Loucy (cell line): ENCODE data around the gene CASK.

ENCODE experiments used
- H2AFZ ChIP-seq: fragments of 200-600 bp; sonication (generic); 2 replicates; pipeline ENCODE4 v1.6.0; 2016; ENCODE audit warnings: antibody characterized with exemption, mild to moderate bottlenecking, low read length, moderate library complexity
- H3F3A ChIP-seq: fragments of 200-600 bp; 2 replicates; pipeline ENCODE4 v1.6.0; 2016; ENCODE audit warnings: antibody characterized with exemption, low read depth, mild to moderate bottlenecking
- H3K27me3 ChIP-seq: fragments of 200-600 bp; sonication (generic); 2 replicates; pipeline ENCODE4 v1.6.1; 2014; ENCODE audit warnings: low read length, mild to moderate bottlenecking; ENCODE audit not compliant: insufficient read depth, poor library complexity, severe bottlenecking
- H3K36me3 ChIP-seq: fragments of 200-600 bp; sonication (generic); 2 replicates; pipeline ENCODE4 v1.6.1; 2016; ENCODE audit warnings: low read length; ENCODE audit not compliant: insufficient read depth
- H3K4me1 ChIP-seq: fragments of 200-600 bp; sonication (generic); 2 replicates; pipeline ENCODE4 v1.5.1; 2014; ENCODE audit warnings: low read length, mild to moderate bottlenecking; ENCODE audit not compliant: insufficient read depth, poor library complexity, severe bottlenecking
- H3K4me2 ChIP-seq: fragments of 200-600 bp; sonication (generic); 2 replicates; pipeline ENCODE4 v1.6.0; 2014; ENCODE audit warnings: antibody characterized with exemption, low read length, low read depth, mild to moderate bottlenecking; ENCODE audit not compliant: poor library complexity, severe bottlenecking
- H3K4me3 ChIP-seq: fragments of 200-600 bp; sonication (generic); 2 replicates; pipeline ENCODE4 v1.5.1; 2014; ENCODE audit warnings: low read length, mild to moderate bottlenecking, mixed read lengths; ENCODE audit not compliant: poor library complexity, severe bottlenecking
- H3K79me2 ChIP-seq: fragments of 200-600 bp; sonication (generic); 2 replicates; pipeline ENCODE4 v1.6.1; 2014; ENCODE audit warnings: low read length; ENCODE audit not compliant: insufficient read depth
- H3K9ac ChIP-seq: fragments of 200-600 bp; sonication (generic); 2 replicates; pipeline ENCODE4 v1.6.0; 2014; ENCODE audit warnings: mild to moderate bottlenecking, low read depth, low read length, moderate library complexity; ENCODE audit not compliant: poor library complexity, severe bottlenecking
- H3K9me2 ChIP-seq: fragments of 200-600 bp; sonication (generic); replicated peaks from 2 replicates; pipeline ENCODE4 v1.6.1; 2016; ENCODE audit warnings: low read depth, low read length, mixed read lengths
- H3K9me3 ChIP-seq: fragments of 200-600 bp; sonication (generic); 2 replicates; pipeline ENCODE4 v1.6.1; 2014; ENCODE audit warnings: mild to moderate bottlenecking, antibody characterized with exemption, low read length, low read depth; ENCODE audit not compliant: insufficient read depth
- H4K20me1 ChIP-seq: fragments of 200-600 bp; sonication (generic); 2 replicates; pipeline ENCODE4 v1.6.0; 2014; ENCODE audit warnings: antibody characterized with exemption, low read length, mild to moderate bottlenecking; ENCODE audit not compliant: insufficient read depth, poor library complexity, severe bottlenecking
- CTCF ChIP-seq: fragments of 200-600 bp; sonication (generic); conservative IDR thresholded peaks from 2 replicates; pipeline ENCODE4 v1.5.1; 2014; ENCODE audit warnings: mild to moderate bottlenecking, antibody characterized with exemption, low read length
- EZH2phosphoT487 ChIP-seq: fragments of 200-600 bp; IDR thresholded peaks from 2 replicates; pipeline ENCODE4 v1.6.1; 2018; ENCODE audit warnings: antibody characterized with exemption, mild to moderate bottlenecking, moderate library complexity, borderline replicate concordance

Gene CASK

DNA sequence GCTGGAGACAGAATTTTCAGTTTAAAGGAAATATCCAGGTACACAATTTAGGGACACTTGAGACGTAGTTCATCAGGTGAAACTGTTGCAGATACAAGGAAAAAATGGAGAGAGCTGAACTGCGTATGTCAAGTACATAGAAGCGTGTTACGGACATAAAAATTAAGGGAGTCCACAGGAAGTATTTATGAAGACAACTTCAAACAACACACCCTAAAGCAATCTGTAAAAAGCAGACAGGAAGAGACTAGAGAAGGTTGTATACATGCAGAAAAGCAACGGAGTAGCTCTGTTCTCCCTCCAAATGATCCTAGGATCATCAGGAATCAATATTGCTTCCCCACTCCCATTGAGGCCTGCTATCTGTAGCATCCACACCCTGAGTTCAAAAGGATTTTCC is 5.8 kb downstream of the CASK start:
- H4K20me1 ChIP-seq = peaks cover 61% of the 10 kb centered on the region
- peaks cover 90% of the 10 kb centered on the region for H3K79me2 ChIP-seq
- peaks cover 22% of the 10 kb centered on the region for H3K4me1 ChIP-seq
- H2AFZ ChIP-seq = no peak overlapping the region
- no peaks in the 10 kb centered on the region for H3F3A ChIP-seq
- peak overlapping the region; percentile 93 for H3K4me3 ChIP-seq
- H3K9ac ChIP-seq = peak overlapping the region; percentile 48
- no peaks in the 10 kb centered on the region for H3K9me3 ChIP-seq
- no peaks in the 10 kb centered on the region for H3K9me2 ChIP-seq
- H3K36me3 ChIP-seq = no peaks in the 10 kb centered on the region
- no peaks in the 10 kb centered on the region for H3K27me3 ChIP-seq
- H3K4me2 ChIP-seq = peak overlapping the region; percentile 89
- no peak for TF ChIP-seq CTCF
- TF ChIP-seq EZH2phosphoT487 = no peak

DNA sequence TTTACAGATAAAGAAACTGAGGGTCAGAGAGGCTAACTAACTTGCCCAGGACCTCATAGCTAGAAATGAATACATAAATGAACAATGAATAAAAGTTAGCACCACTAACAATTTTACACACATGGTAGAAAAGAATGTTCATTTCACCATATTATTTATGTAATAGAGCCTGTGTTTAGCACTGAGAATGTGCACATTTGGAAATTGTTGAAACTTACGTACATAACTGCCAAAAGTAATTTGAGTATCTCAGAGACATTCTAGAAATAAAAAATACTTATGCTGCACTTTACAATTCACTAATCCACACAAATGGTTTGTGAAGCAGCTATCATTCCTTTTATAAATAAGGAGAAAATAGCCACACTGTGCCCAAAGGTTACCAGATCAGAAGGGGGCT is 9.9 kb downstream of the CASK start:
- Histone ChIP-seq H2AFZ (no peak overlapping the region), H3K4me2 (no peak overlapping the region), H3K4me3 (no peak overlapping the region), H3K79me2 (peaks cover 78% of the 10 kb centered on the region), H4K20me1 (peaks cover 31% of the 10 kb centered on the region), H3K9me3 (no peaks in the 10 kb centered on the region), H3K4me1 (peaks cover 21% of the 10 kb centered on the region), H3K9ac (no peak overlapping the region), H3F3A (no peaks in the 10 kb centered on the region), H3K36me3 (no peaks in the 10 kb centered on the region), H3K9me2 (no peaks in the 10 kb centered on the region), H3K27me3 (no peaks in the 10 kb centered on the region)
- TF ChIP-seq EZH2phosphoT487 = no peak
- no peak for TF ChIP-seq CTCF

DNA sequence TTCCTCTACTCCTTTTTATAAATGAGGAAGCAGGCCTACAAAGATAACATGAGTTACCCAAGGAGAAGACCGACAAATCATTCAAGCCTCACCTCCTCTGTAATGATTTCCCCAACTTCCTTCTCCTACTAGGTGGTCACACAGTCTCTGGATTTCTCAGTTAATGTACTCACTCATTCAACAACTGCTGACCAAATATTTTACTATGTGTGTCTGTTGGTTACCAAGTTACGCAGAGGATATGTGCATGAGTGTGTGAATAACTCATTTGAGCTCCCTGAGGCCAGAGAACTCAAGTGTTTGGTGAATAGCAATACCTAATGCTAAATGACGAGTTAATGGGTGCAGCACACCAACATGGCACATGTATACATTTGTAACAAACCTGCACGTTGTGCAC is 10.4 kb downstream of the CASK start:
- Histone ChIP-seq H3K9me3 (no peaks in the 10 kb centered on the region), H3K9ac (no peak overlapping the region), H4K20me1 (peaks cover 29% of the 10 kb centered on the region), H3K27me3 (no peaks in the 10 kb centered on the region), H3K4me3 (no peak overlapping the region), H3K79me2 (peaks cover 78% of the 10 kb centered on the region), H3K4me2 (no peak overlapping the region), H3K4me1 (peaks cover 16% of the 10 kb centered on the region), H3K9me2 (no peaks in the 10 kb centered on the region), H2AFZ (no peak overlapping the region), H3F3A (no peaks in the 10 kb centered on the region), H3K36me3 (no peaks in the 10 kb centered on the region)
- no peak for TF ChIP-seq CTCF
- no peak for TF ChIP-seq EZH2phosphoT487
